PC-3 (cell line): ENCODE data around the gene MYLK. TPM values are rescaled to one million over a fixed set of nuclear protein-coding genes. Genes with fewer than 3 reads are reported as not detected.

Experiments used
- ATAC-seq: fragments of 200-7000 bp; cut with Tn5 transposase; 2 replicates; pipeline ENCODE4 v1.9.1; 2020; ENCODE audit warnings: mild to moderate bottlenecking, moderate library complexity
- BruUV-seq: library from RNA; stranded (reverse); fragments of 400-500 nt; replicated peaks from 2 replicates; lab custom pipeline; 2021; lab: Mats Ljungman, UMichigan
- CTCF ChIA-PET: fragments of 300-600 bp; sonication (Branson Sonifier 250); formaldehyde crosslinking; loops from one replicate; lab custom pipeline; 2022; ENCODE audit warnings: antibody characterized with exemption; lab: Charles Lee
- POLR2A ChIA-PET: fragments of 300-600 bp; sonication (Branson Sonifier 250); formaldehyde crosslinking; loops from one replicate; lab custom pipeline; 2022; ENCODE audit warnings: antibody characterized with exemption; ENCODE audit not compliant: unreplicated experiment; lab: Charles Lee
- DNase-seq: peaks from one replicate; pipeline ENCODE4 v3.0.0-alpha.2; 2015
- H2AFZ ChIP-seq: fragments of 300-600 bp; sonication (generic); 2 replicates; pipeline ENCODE4 v1.6.0; 2016; ENCODE audit warnings: antibody characterized with exemption, low read length
- H3F3A ChIP-seq: fragments of 300-600 bp; sonication (generic); one replicate; pipeline ENCODE4 v1.6.0; 2017; ENCODE audit warnings: antibody characterized with exemption, low read length, control low read depth, mild to moderate bottlenecking; ENCODE audit not compliant: unreplicated experiment
- H3K27ac ChIP-seq: fragments of 300-600 bp; sonication (generic); 2 replicates; pipeline ENCODE4 v1.5.1; 2016; ENCODE audit warnings: mild to moderate bottlenecking, low read length
- H3K27me3 ChIP-seq: fragments of 300-600 bp; sonication (generic); 2 replicates; pipeline ENCODE4 v1.6.1; 2016; ENCODE audit warnings: low read length, mixed read lengths
- H3K36me3 ChIP-seq: fragments of 300-600 bp; sonication (generic); 2 replicates; pipeline ENCODE4 v1.6.1; 2016; ENCODE audit warnings: low read depth, mixed run types, low read length, mixed read lengths
- H3K4me1 ChIP-seq: fragments of 300-600 bp; sonication (generic); 2 replicates; pipeline ENCODE4 v1.5.1; 2016; ENCODE audit warnings: low read length; ENCODE audit not compliant: insufficient read depth
- H3K4me2 ChIP-seq: fragments of 300-600 bp; sonication (generic); 2 replicates; pipeline ENCODE4 v1.6.0; 2016; ENCODE audit warnings: low read length
- H3K4me3 ChIP-seq: fragments of 300-600 bp; sonication (generic); 2 replicates; pipeline ENCODE4 v1.5.1; 2016; ENCODE audit warnings: mild to moderate bottlenecking, low read length, mixed read lengths
- H3K79me2 ChIP-seq: fragments of 300-600 bp; sonication (generic); 2 replicates; pipeline ENCODE4 v1.6.1; 2017; ENCODE audit warnings: low read length, mixed read lengths
- H3K9ac ChIP-seq: fragments of 300-600 bp; sonication (generic); 2 replicates; pipeline ENCODE4 v1.6.0; 2016; ENCODE audit warnings: mild to moderate bottlenecking, low read length
- H3K9me2 ChIP-seq: fragments of 300-600 bp; sonication (generic); replicated peaks from 2 replicates; pipeline ENCODE4 v1.6.1; 2016; ENCODE audit warnings: mixed run types, low read length, mixed read lengths
- H3K9me3 ChIP-seq: fragments of 300-600 bp; sonication (generic); 2 replicates; pipeline ENCODE4 v1.6.1; 2016; ENCODE audit warnings: low read length, mixed read lengths
- H4K20me1 ChIP-seq: fragments of 300-600 bp; sonication (generic); 2 replicates; pipeline ENCODE4 v1.6.1; 2016; ENCODE audit warnings: low read length, mixed read lengths
- CTCF ChIP-seq: fragments of 300-600 bp; sonication (generic); conservative IDR thresholded peaks from 2 replicates; pipeline ENCODE4 v1.5.1; 2017; ENCODE audit warnings: antibody characterized with exemption, low read depth, mild to moderate bottlenecking, low read length
- EZH2 ChIP-seq: fragments of 300-600 bp; sonication (generic); IDR thresholded peaks from one replicate; pipeline ENCODE4 v1.6.1; 2017; ENCODE audit warnings: antibody characterized with exemption, mild to moderate bottlenecking, low read length; ENCODE audit not compliant: unreplicated experiment
- EZH2phosphoT487 ChIP-seq: fragments of 300-600 bp; sonication (generic); IDR thresholded peaks from 2 replicates; pipeline ENCODE4 v1.6.1; 2018; ENCODE audit warnings: mild to moderate bottlenecking, antibody characterized with exemption, low read length, borderline replicate concordance
- intact Hi-C: fragments of 100-400 bp; cut with micrococcal nuclease; formaldehyde crosslinking; loops from 2 replicates; pipeline ENCODE4 v1.9.0; 2023
- total RNA-seq: library from RNA; depleted of rRNA; stranded (reverse); fragments of >200 nt; gene quantifications from 2 replicates; pipeline ENCODE4 v1.2.3, GENCODE V29; 2014

MYLK gene
- total RNA-seq, 1 experiment from 2014 or later: 6.9 TPM

GRCh38 chr3:123799544-123800361 is 84.4 kb downstream of the MYLK start:
- no peak for ATAC-seq
- Histone ChIP-seq H3K36me3 (no peaks in the 10 kb centered on the region), H3K27ac (no peak overlapping the region), H3K79me2 (no peaks in the 10 kb centered on the region), H3K27me3 (no peaks in the 10 kb centered on the region), H3K4me1 (no peaks in the 10 kb centered on the region), H3K9me2 (no peaks in the 10 kb centered on the region), H3K4me3 (no peak overlapping the region), H3K9ac (no peak overlapping the region), H3F3A (no peaks in the 10 kb centered on the region), H3K9me3 (no peaks in the 10 kb centered on the region), H4K20me1 (no peaks in the 10 kb centered on the region), H3K4me2 (no peak overlapping the region), H2AFZ (no peak overlapping the region)
- no TSS peak for BruUV-seq
- TF ChIP-seq CTCF (no peak), EZH2phosphoT487 (no peak), EZH2 (no peak)
- intact Hi-C loops: no loop called here
- no peak for DNase-seq
- POLR2A ChIA-PET: no interaction called here
- CTCF ChIA-PET: no interaction called here

DNA sequence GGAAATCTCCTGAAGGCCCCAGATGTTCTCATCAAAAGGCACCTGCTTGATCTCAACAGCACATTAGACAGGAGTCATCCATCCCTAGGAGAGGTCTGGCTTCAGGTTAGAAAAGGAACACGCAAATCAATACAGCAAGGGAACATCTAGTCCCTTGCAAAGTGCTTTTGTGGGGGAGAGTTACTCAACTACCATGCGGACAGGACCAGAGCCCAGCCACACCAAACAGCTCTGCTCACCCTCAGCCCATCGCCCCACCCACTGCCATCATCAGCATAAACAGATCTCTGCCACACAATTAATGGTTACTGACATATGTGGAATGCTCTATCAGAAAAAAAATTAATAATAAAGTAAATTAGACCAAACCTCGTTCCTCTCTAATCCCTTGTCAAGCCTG is 85.6 kb downstream of the MYLK start:
- TF ChIP-seq EZH2 (no peak), CTCF (no peak)
- Histone ChIP-seq H3K27ac (no peak overlapping the region), H3K4me3 (no peak overlapping the region), H3K4me2 (no peak overlapping the region), H3K4me1 (peaks cover 3% of the 10 kb centered on the region), H3K36me3 (no peaks in the 10 kb centered on the region), H3K9me3 (no peaks in the 10 kb centered on the region), H3K79me2 (no peaks in the 10 kb centered on the region), H2AFZ (no peak overlapping the region), H3K9ac (no peak overlapping the region), H3K27me3 (no peaks in the 10 kb centered on the region), H4K20me1 (no peaks in the 10 kb centered on the region), H3K9me2 (no peaks in the 10 kb centered on the region), H3F3A (no peaks in the 10 kb centered on the region)
- ChIA-PET POLR2A (no interaction called here), CTCF (no interaction called here)
- DNase-seq (no peak), ATAC-seq (no peak)
- intact Hi-C loops: no loop called here
- BruUV-seq: no TSS peak
